NB4 (cell line): ENCODE measurements around the gene OAS3.

ENCODE experiments used
- DNase-seq: peaks from one replicate; pipeline ENCODE4 v3.0.0; 2010; ENCODE audit warnings: low read depth
- H3K4me3 ChIP-seq: one replicate; pipeline ENCODE4 v1.5.1; 2011; ENCODE audit warnings: mild to moderate bottlenecking, low read depth, low read length, moderate library complexity
- CTCF ChIP-seq: IDR thresholded peaks from one replicate; pipeline ENCODE4 v1.5.1; 2012; ENCODE audit warnings: low read depth, low read length
- MAX ChIP-seq: IDR thresholded peaks from 2 replicates; pipeline ENCODE4 v1.6.1; 2011; ENCODE audit warnings: low read depth, low read length
- MYC ChIP-seq: IDR thresholded peaks from 2 replicates; pipeline ENCODE4 v1.6.1; 2011; ENCODE audit warnings: low read depth, low read length
- POLR2A ChIP-seq: IDR thresholded peaks from 2 replicates; pipeline ENCODE4 v1.6.1; 2011; ENCODE audit warnings: mild to moderate bottlenecking; ENCODE audit not compliant: insufficient read length; ENCODE audit errors: extremely low read depth

The OAS3 gene

GRCh38 chr12:112898380-112898779 lies 39.9 kb upstream of the OAS3 start:
- DNase-seq = no peak
- TF ChIP-seq MAX (no peak), MYC (no peak), POLR2A (no peak), CTCF (no peak)

GRCh38 chr12:112900298-112901145 lies 37.8 kb upstream of the OAS3 start:
- DNase-seq = peak; percentile 69
- no peak overlapping the region for H3K4me3 ChIP-seq
- TF ChIP-seq MAX (no peak), MYC (no peak), CTCF (peak; percentile 87), POLR2A (no peak)

More at GRCh38 chr12:112898380-112898779, 39.9 kb upstream of the OAS3 start:
- H3K4me3 ChIP-seq = no peak overlapping the region

- no peak overlapping the region for H3K4me3 ChIP-seq
- no peak for DNase-seq
- TF ChIP-seq CTCF (no peak), MYC (no peak), POLR2A (no peak), MAX (no peak)
Measured at GRCh38 chr12:112901271-112901670, 37.0 kb upstream of the OAS3 start.

GRCh38 chr12:112904571-112904970 lies 33.7 kb upstream of the OAS3 start:
- TF ChIP-seq MAX = no peak
- DNase-seq = no peak
- no peak overlapping the region for H3K4me3 ChIP-seq

- no peak overlapping the region for H3K4me3 ChIP-seq
- TF ChIP-seq CTCF (no peak), MAX (no peak), MYC (no peak), POLR2A (no peak)
- DNase-seq = no peak
Measured at GRCh38 chr12:112905451-112906089, 32.7 kb upstream of the OAS3 start.
